K562 (cell line): ENCODE measurements around the gene NXF1. TPM values are rescaled to one million over a fixed set of nuclear protein-coding genes. Genes with fewer than 3 reads are reported as not detected.
A peak's percentile ranks its signal among the peaks of the same experiment; 100 is the strongest.

Experiments used
- CC2D1A ChIP-seq: fragments of 450-650 bp; IDR thresholded peaks from 2 replicates; pipeline ENCODE4 v1.6.1; 2017; ENCODE audit warnings: mild to moderate bottlenecking
- CCAR2 ChIP-seq: fragments of 200-400 bp; formaldehyde crosslinking; IDR thresholded peaks from 2 replicates; pipeline ENCODE4 v1.6.1; 2017; ENCODE audit warnings: mild to moderate bottlenecking, low read depth, low read length
- HSF4 ChIP-seq: fragments of 250-450 bp; sonication (Bioruptor Pico); IDR thresholded peaks from 2 replicates; pipeline ENCODE4 v2.1.2; 2022; ENCODE audit warnings: mild to moderate bottlenecking, moderate library complexity, borderline replicate concordance
- KDM4B ChIP-seq, 2 experiments: fragments of 450-650 bp in 1 of 2; sonication (generic) in 1 of 2; IDR thresholded peaks; 2 replicates each; pipeline ENCODE4 v1.6.1; 2016 to 2017; ENCODE audit warnings: borderline replicate concordance in 2 of 2, antibody characterized with exemption in 1 of 2, low read depth in 1 of 2, mild to moderate bottlenecking in 1 of 2
- KDM5B ChIP-seq: fragments of 200-600 bp; sonication (generic); IDR thresholded peaks from 2 replicates; pipeline ENCODE4 v1.6.1; 2012; ENCODE audit warnings: low read depth, mild to moderate bottlenecking, moderate library complexity, low read length, control low read depth, inconsistent platforms; ENCODE audit not compliant: insufficient replicate concordance
- LARP7 ChIP-seq: fragments of 450-650 bp; IDR thresholded peaks from 2 replicates; pipeline ENCODE4 v1.6.1; 2016
- MAFK ChIP-seq: IDR thresholded peaks from 2 replicates; pipeline ENCODE4 v1.6.1; 2011; ENCODE audit warnings: low read length, improper control_type of control experiment
- PCBP2 ChIP-seq: fragments of 200-400 bp; formaldehyde crosslinking; IDR thresholded peaks from 2 replicates; pipeline ENCODE4 v1.6.1; 2018; ENCODE audit warnings: low read length, low read depth, mild to moderate bottlenecking, moderate library complexity; ENCODE audit not compliant: poor library complexity, severe bottlenecking
- PPARD ChIP-seq: fragments of 250-450 bp; sonication (Bioruptor Pico); IDR thresholded peaks from 2 replicates; pipeline ENCODE4 v1.8.0; 2022; ENCODE audit warnings: inconsistent platforms, mild to moderate bottlenecking, moderate library complexity
- SIRT6 ChIP-seq: IDR thresholded peaks from one replicate; pipeline ENCODE4 v1.6.1; 2012; ENCODE audit warnings: low read depth, mild to moderate bottlenecking, control low read depth, inconsistent platforms, low read length, moderate library complexity
- SRF ChIP-seq, 2 experiments: fragments of 250-450, 450-650 bp in 1 of 2; sonication (Bioruptor Pico) in 1 of 2; sonication (generic) in 1 of 2; formaldehyde crosslinking; IDR thresholded peaks; 2 replicates each; pipeline versions ENCODE4 v1.5.0 to v1.5.1; 2020 to 2022; ENCODE audit warnings: mild to moderate bottlenecking in 1 of 2, missing genetic modification reagents in 1 of 2
- STAT5B ChIP-seq: fragments of 250-450 bp; sonication (Bioruptor Pico); IDR thresholded peaks from 2 replicates; pipeline ENCODE4 v1.8.0; 2021; ENCODE audit warnings: mild to moderate bottlenecking, inconsistent platforms
- ZBTB12 ChIP-seq: fragments of 250-450 bp; sonication (Bioruptor Pico); IDR thresholded peaks from 2 replicates; pipeline ENCODE4 v1.4.0; 2020
- ZKSCAN3 ChIP-seq: fragments of 250-450 bp; sonication (Bioruptor Pico); IDR thresholded peaks from 2 replicates; pipeline ENCODE4 v1.4.0; 2020
- ZNF318 ChIP-seq, 2 experiments: fragments of 450-650 bp; IDR thresholded peaks; 2 replicates each; pipeline ENCODE4 v1.6.1; 2016; ENCODE audit warnings: mild to moderate bottlenecking in 2 of 2, borderline replicate concordance in 1 of 2, low read depth in 1 of 2, moderate library complexity in 1 of 2
- ZNF431 ChIP-seq: sonication (generic); formaldehyde crosslinking; IDR thresholded peaks from 2 replicates; pipeline ENCODE4 v1.8.0; 2022; ENCODE audit warnings: mild to moderate bottlenecking, missing genetic modification reagents
- polyA plus RNA-seq, 8 experiments: library from polyadenylated mRNA; depleted of rRNA in 4 of 8; stranded (reverse) in 5 of 8; unstranded in 3 of 8; fragments of >200 nt; fragmentation: Nextera tagmentation in 2 of 8; fragmentation: Illumina TruSeq in 1 of 8; extraction: Ambion mirVana in 2 of 8; extraction: Trizol in 1 of 8; gene quantifications; 2 replicates each; pipeline versions ENCODE4 v1.2.1 to v1.2.3, GENCODE V29; 2011 to 2014; ENCODE audit warnings: inconsistent platforms in 1 of 8, missing spikeins in 1 of 8
- total RNA-seq, 7 experiments: library from RNA; depleted of rRNA in 6 of 7; stranded (reverse); fragments of >200 nt in 6 of 7; fragmentation: Illumina TruSeq in 2 of 7; extraction: Trizol in 2 of 7; gene quantifications; 2 replicates each; pipeline versions ENCODE4 v1.2.1 to v1.2.3, GENCODE V29; 2011 to 2021; ENCODE audit warnings: low replicate concordance in 1 of 7

NXF1 gene
- total and polyA plus RNA-seq, 9 of the 15 experiments (the other 6 are each of a cell fraction or from before 2014, with no cell fraction given), result 18.1 to 98.3 (median 35.8) TPM

- peak in 1 of 2 experiments; percentile 98; a peak in 2 of 4 replicates for TF ChIP-seq SRF (CRISPR knock-in tag; IDR thresholded peaks at IDR 0.05)
- peak; percentile 61 for TF ChIP-seq CC2D1A
- TF ChIP-seq STAT5B, result no peak
- no peak; the same call in 1 of the 2 replicates for TF ChIP-seq HSF4 (CRISPR knock-in tag)
- TF ChIP-seq CCAR2, result no peak
- TF ChIP-seq PCBP2, result no peak
- TF ChIP-seq ZKSCAN3 (CRISPR knock-in tag), result peak; percentile 40
- TF ChIP-seq MAFK, result peak; percentile 15; the same call in 1 of the 2 replicates
- peak; percentile 79 for TF ChIP-seq ZBTB12
- TF ChIP-seq LARP7, result no peak; the same call in none of the 2 replicates
- TF ChIP-seq ZNF431, result peak; percentile 88
- TF ChIP-seq SIRT6, result no peak
- peak; percentile 73; the same call in 1 of the 2 replicates for TF ChIP-seq PPARD (CRISPR knock-in tag)
- peak in 1 of 2 experiments; percentile 100; a peak in 2 of 4 replicates for TF ChIP-seq ZNF318 (IDR thresholded peaks at IDR 0.05; ENCODE audit: borderline replicate concordance in 1 of 2, low read depth in 1 of 2)
- peak; percentile 100 for TF ChIP-seq KDM5B
- peak in 1 of 2 experiments; percentile 100; a peak in 2 of 4 replicates for TF ChIP-seq KDM4B (IDR thresholded peaks at IDR 0.05; ENCODE audit: borderline replicate concordance in 2 of 2, low read depth in 1 of 2)
Measured at GRCh38 chr11:62841361-62842170, 36.3 kb upstream of the NXF1 start (continued).
